H1 (cell line): ENCODE data around the gene CASR. TPM values are rescaled to one million over a fixed set of nuclear protein-coding genes. Genes with fewer than 3 reads are reported as not detected.

ENCODE experiments used
- CTCF ChIA-PET: fragments of 300-600 bp; sonication (Branson Sonifier 250); formaldehyde crosslinking; loops from one replicate; lab custom pipeline; 2021; ENCODE audit not compliant: partially characterized antibody; lab: Charles Lee
- POLR2A ChIA-PET: fragments of 300-600 bp; sonication (Branson Sonifier 250); formaldehyde crosslinking; loops from one replicate; lab custom pipeline; 2021; ENCODE audit warnings: inconsistent platforms; ENCODE audit not compliant: partially characterized antibody; lab: Charles Lee
- DNase-seq, 2 experiments: peaks; one replicate each; pipeline versions ENCODE4 v3.0.0 to v3.0.0-alpha.2; 2010 to 2022; ENCODE audit warnings: low spot score in 2 of 2, low read depth in 1 of 2, mixed read lengths in 1 of 2
- FAIRE-seq: peaks from 2 replicates; lab custom pipeline; 2011; peaks lifted over from hg19 to GRCh38; lab: Jason Lieb, UNC
- H2AFZ ChIP-seq: 2 replicates; pipeline ENCODE4 v1.8.1; 2012; ENCODE audit warnings: low read length, inconsistent platforms
- H2AK5ac ChIP-seq: 2 replicates; pipeline ENCODE4 v1.6.1; 2013; ENCODE audit warnings: low read depth, low read length
- H2BK120ac ChIP-seq: replicated peaks from 2 replicates; pipeline ENCODE3; 2013; ENCODE audit warnings: low read depth, low read length, inconsistent platforms
- H2BK12ac ChIP-seq: 2 replicates; pipeline ENCODE4 v1.6.1; 2013; ENCODE audit warnings: low read depth, low read length
- H2BK15ac ChIP-seq: 2 replicates; pipeline ENCODE4 v1.6.1; 2013; ENCODE audit warnings: low read length
- H2BK20ac ChIP-seq: 2 replicates; pipeline ENCODE4 v1.6.1; 2013; ENCODE audit warnings: low read length
- H2BK5ac ChIP-seq: 2 replicates; pipeline ENCODE4 v1.6.1; 2013; ENCODE audit warnings: low read depth, low read length
- H3K14ac ChIP-seq: 2 replicates; pipeline ENCODE4 v1.6.1; 2013; ENCODE audit warnings: inconsistent platforms; ENCODE audit not compliant: insufficient read length
- H3K18ac ChIP-seq: 2 replicates; pipeline ENCODE4 v1.6.1; 2013; ENCODE audit warnings: low read length; ENCODE audit errors: extremely low read depth
- H3K23ac ChIP-seq: 2 replicates; pipeline ENCODE4 v1.6.1; 2013; ENCODE audit warnings: inconsistent platforms; ENCODE audit not compliant: insufficient read length
- H3K23me2 ChIP-seq: 2 replicates; pipeline ENCODE4 v1.6.1; 2013; ENCODE audit warnings: low read depth, low read length
- H3K27ac ChIP-seq: 2 replicates; pipeline ENCODE4 v1.6.1; 2011; ENCODE audit warnings: low read depth, low read length, inconsistent platforms
- H3K27me3 ChIP-seq, 4 experiments: replicated peaks in 1 of 4; 1 replicate in 1 of 4; 2 replicates in 3 of 4; pipeline versions ENCODE4 v1.6.1 to v1.8.1; 2011 to 2013; ENCODE audit warnings: low read length in 3 of 4, mild to moderate bottlenecking in 3 of 4, inconsistent platforms in 2 of 4, mixed read lengths in 2 of 4, moderate library complexity in 1 of 4; ENCODE audit not compliant: control insufficient read depth in 3 of 4, insufficient read depth in 3 of 4; ENCODE audit errors: extremely low read depth in 1 of 4
- H3K36me3 ChIP-seq, 4 experiments: 2 replicates each; pipeline versions ENCODE4 v1.6.1 to v1.8.1; 2011 to 2013; ENCODE audit warnings: mild to moderate bottlenecking in 4 of 4, low read length in 3 of 4, moderate library complexity in 2 of 4, control low read depth in 1 of 4, inconsistent platforms in 1 of 4; ENCODE audit not compliant: insufficient read depth in 4 of 4, control insufficient read depth in 2 of 4
- H3K4ac ChIP-seq: replicated peaks from 2 replicates; pipeline ENCODE3; 2013; ENCODE audit warnings: low read length, low read depth, mixed read lengths, inconsistent platforms; ENCODE audit not compliant: insufficient read length
- H3K4me1 ChIP-seq, 4 experiments: replicated peaks in 1 of 4; 1 replicate in 1 of 4; 2 replicates in 3 of 4; pipeline versions ENCODE4 v1.6.1 to v1.8.1; 2011 to 2013; ENCODE audit warnings: low read length in 3 of 4, inconsistent platforms in 2 of 4, mixed read lengths in 1 of 4; ENCODE audit not compliant: insufficient read depth in 4 of 4, control insufficient read depth in 3 of 4
- H3K4me2 ChIP-seq, 2 experiments: 2 replicates each; pipeline versions ENCODE4 v1.6.1 to v1.8.1; 2011 to 2013; ENCODE audit warnings: low read depth in 2 of 2, low read length in 2 of 2, control low read depth in 1 of 2, inconsistent platforms in 1 of 2, mild to moderate bottlenecking in 1 of 2; ENCODE audit not compliant: insufficient read depth in 1 of 2
- H3K4me3 ChIP-seq, 4 experiments: fragments of 200-600, 300-600 bp in 1 of 4; sonication (generic), shearing (Covaris generic), sonication (Bioruptor Twin) in 1 of 4; 2 replicates each; pipeline versions ENCODE4 v1.5.1 to v1.8.1; 2011 to 2016; ENCODE audit warnings: low read length in 4 of 4, low read depth in 3 of 4, control low read depth in 2 of 4, inconsistent platforms in 2 of 4, mild to moderate bottlenecking in 2 of 4, mixed read lengths in 1 of 4, moderate library complexity in 1 of 4; ENCODE audit not compliant: insufficient read depth in 2 of 4; ENCODE audit errors: extremely low read depth in 1 of 4
- H3K56ac ChIP-seq: replicated peaks from 2 replicates; pipeline ENCODE3; 2013; ENCODE audit warnings: low read depth, mild to moderate bottlenecking, mixed read lengths, low read length, inconsistent platforms; ENCODE audit not compliant: insufficient read length
- H3K79me1 ChIP-seq: 2 replicates; pipeline ENCODE4 v1.6.1; 2013; ENCODE audit warnings: low read depth, low read length, control low read depth
- H3K79me2 ChIP-seq, 2 experiments: 2 replicates each; pipeline versions ENCODE4 v1.6.1 to v1.8.1; 2012 to 2013; ENCODE audit warnings: low read length in 2 of 2, mild to moderate bottlenecking in 2 of 2, inconsistent platforms in 1 of 2; ENCODE audit not compliant: insufficient read depth in 2 of 2, control insufficient read depth in 1 of 2
- H3K9ac ChIP-seq, 4 experiments: replicated peaks in 1 of 4; 1 replicate in 1 of 4; 2 replicates in 3 of 4; pipeline versions ENCODE4 v1.6.1 to v1.8.1; 2011 to 2013; ENCODE audit warnings: low read depth in 3 of 4, low read length in 3 of 4, control low read depth in 2 of 4, mild to moderate bottlenecking in 2 of 4, moderate library complexity in 2 of 4, inconsistent platforms in 1 of 4; ENCODE audit errors: extremely low read depth in 1 of 4
- H3K9me3 ChIP-seq, 2 experiments: 2 replicates each; pipeline versions ENCODE4 v1.6.1 to v1.8.1; 2012 to 2013; ENCODE audit warnings: mild to moderate bottlenecking in 2 of 2, moderate library complexity in 2 of 2, control low read depth in 1 of 2, inconsistent platforms in 1 of 2, low read depth in 1 of 2, low read length in 1 of 2, mixed read lengths in 1 of 2; ENCODE audit not compliant: insufficient read depth in 2 of 2
- H4K20me1 ChIP-seq, 2 experiments: replicated peaks in 1 of 2; 2 replicates each; pipeline versions ENCODE3 to v1.8.1; 2011 to 2013; ENCODE audit warnings: inconsistent platforms in 2 of 2, low read length in 2 of 2, mild to moderate bottlenecking in 1 of 2; ENCODE audit not compliant: insufficient read depth in 2 of 2, control insufficient read depth in 1 of 2
- H4K5ac ChIP-seq: 2 replicates; pipeline ENCODE4 v1.6.1; 2013; ENCODE audit warnings: low read length, low read depth, mixed read lengths, inconsistent platforms; ENCODE audit not compliant: insufficient read length
- H4K8ac ChIP-seq: 2 replicates; pipeline ENCODE4 v1.8.0; 2013; ENCODE audit warnings: mild to moderate bottlenecking, moderate library complexity, low read length, inconsistent platforms; ENCODE audit not compliant: insufficient read depth; ENCODE audit errors: extremely low read depth
- H4K91ac ChIP-seq: replicated peaks from 2 replicates; pipeline ENCODE3; 2013; ENCODE audit warnings: low read length, mixed read lengths, inconsistent platforms; ENCODE audit not compliant: insufficient read length
- NRF1 ChIP-seq: IDR thresholded peaks from 2 replicates; pipeline ENCODE4 v1.6.1; 2011; ENCODE audit warnings: mild to moderate bottlenecking, low read depth, low read length, improper control_type of control experiment
- POLR2AphosphoS5 ChIP-seq: IDR thresholded peaks from 2 replicates; pipeline ENCODE4 v1.6.1; 2011; ENCODE audit warnings: low read depth, low read length
- RAD21 ChIP-seq, 2 experiments: IDR thresholded peaks in 1 of 2; conservative IDR thresholded peaks in 1 of 2; 2 replicates each; pipeline ENCODE4 v1.6.1; 2011; ENCODE audit warnings: low read depth in 2 of 2, low read length in 2 of 2, improper control_type of control experiment in 1 of 2, inconsistent platforms in 1 of 2, mild to moderate bottlenecking in 1 of 2, moderate library complexity in 1 of 2
- RFX5 ChIP-seq: IDR thresholded peaks from 2 replicates; pipeline ENCODE4 v1.6.1; 2011; ENCODE audit warnings: low read depth, low read length, improper control_type of control experiment, borderline replicate concordance
- WGBS, 2 experiments: shearing (Covaris generic) in 1 of 2; methylation state at CpG; one replicate each; pipeline versions ENCODE4 v1.1.6 to v1.1.7; 2013 to 2015; ENCODE audit warnings: low lambda C conversion rate in 2 of 2, mixed read lengths in 2 of 2, inconsistent platforms in 1 of 2, low coverage in 1 of 2, missing lambda C conversion rate in 1 of 2; ENCODE audit not compliant: insufficient replicate concordance in 2 of 2, insufficient coverage in 1 of 2, insufficient read length in 1 of 2; ENCODE audit errors: extremely low coverage in 1 of 2, missing lambda C conversion rate in 1 of 2; 5-methylcytosine and 5-hydroxymethylcytosine counted together
- polyA plus RNA-seq, 7 experiments: library from polyadenylated mRNA; depleted of rRNA in 3 of 7; stranded (reverse) in 5 of 7; unstranded in 2 of 7; fragments of >200 nt in 5 of 7; fragments of 200-250 nt in 2 of 7; gene quantifications; 1 replicate in 5 of 7; 2 replicates in 1 of 7; 4 replicates in 1 of 7; pipeline versions ENCODE4 v1.2.1 to v1.2.3, GENCODE V29; 2011 to 2013; ENCODE audit warnings: missing spikeins in 2 of 7, mixed read lengths in 2 of 7
- total RNA-seq: library from RNA; stranded (reverse); fragmentation: NEBNext Ultra II Directional; extraction: Animal tissue kit (Norgen Biotek cat#: 25700); gene quantifications from 2 replicates; pipeline ENCODE4 v1.2.1, GENCODE V29; 2021
- TF ChIP-seq, protein P1 (sequence below), 3 experiments: IDR thresholded peaks; 1 replicate in 2 of 3; 2 replicates in 1 of 3; pipeline versions ENCODE4 v1.5.1 to v1.6.1; 2011; ENCODE audit warnings: low read length in 3 of 3, mild to moderate bottlenecking in 3 of 3, inconsistent platforms in 2 of 3, low read depth in 1 of 3, moderate library complexity in 1 of 3; ENCODE audit not compliant: insufficient read depth in 1 of 3; ENCODE audit errors: control extremely low read depth in 1 of 3
- TF ChIP-seq, protein P2 (sequence below): IDR thresholded peaks from 2 replicates; pipeline ENCODE4 v1.6.1; 2012; ENCODE audit warnings: inconsistent platforms

The CASR gene
- total and polyA plus RNA-seq, 2 of the 8 experiments (the other 6 are each of a cell fraction or from before 2014, with no cell fraction given): 0.36 to 0.58 TPM

DNA sequence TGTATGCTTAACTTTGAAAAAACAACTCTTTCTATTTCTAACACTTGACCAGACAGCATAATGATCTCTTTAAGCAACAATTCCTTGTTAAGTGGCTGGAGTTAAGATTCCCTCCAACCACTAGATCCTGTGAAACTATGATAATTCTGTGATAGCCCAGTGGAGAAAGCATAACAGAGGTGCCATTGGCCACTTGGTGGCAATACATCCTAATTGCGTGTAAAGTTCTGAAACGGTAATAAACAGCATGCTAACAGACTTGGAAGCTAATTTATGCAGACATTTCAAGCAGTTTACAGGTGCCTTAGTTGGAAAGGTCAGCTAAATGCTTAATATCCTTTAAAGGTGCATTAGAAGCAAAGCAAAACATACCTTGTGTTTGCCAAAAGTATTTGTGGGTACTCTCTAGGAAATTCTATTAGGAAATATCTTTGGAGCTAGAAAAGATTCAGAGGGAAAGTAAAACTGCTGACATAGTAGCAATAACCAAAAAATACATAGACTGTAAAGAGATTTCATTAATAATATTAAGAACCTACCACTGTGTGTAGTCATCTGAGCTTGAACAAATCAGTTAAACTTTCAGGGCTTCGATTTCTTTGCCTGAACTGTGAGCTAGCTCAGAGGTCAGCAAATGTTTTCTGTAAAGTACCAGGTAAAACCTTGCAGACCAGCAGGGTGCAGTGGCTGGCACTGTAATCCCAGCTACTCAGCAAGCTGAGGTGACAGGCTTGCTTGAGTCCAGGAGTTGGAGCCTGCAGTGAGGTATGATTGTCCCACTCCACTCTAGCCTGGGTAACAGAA, 122.6 kb downstream of the CASR start:
- H3K9ac ChIP-seq: no peak overlapping the region
- H3K56ac ChIP-seq: no peak overlapping the region
- CTCF ChIA-PET: interaction anchor here (0.6 to 2.3 kb wide), 14 partner anchors 9 to 759 kb away, joined by 3 to 11 read pairs (median 4); no protein-coding TSS in a partner anchor
- WGBS, 2 experiments: 70% methylated on average over 3 of the region's 3 CpGs; no CpG with 5 or more reads in 1 of the 2 experiments
- H3K4me1 ChIP-seq: no peaks in the 10 kb centered on the region
- H2BK5ac ChIP-seq: no peak overlapping the region
- no peak overlapping the region for H3K18ac ChIP-seq
- H3K79me2 ChIP-seq: no peaks in the 10 kb centered on the region
- H3K27ac ChIP-seq: no peak overlapping the region
- no peak for DNase-seq
- H4K5ac ChIP-seq: no peak overlapping the region
- H3K4me2 ChIP-seq: no peak overlapping the region
- TF ChIP-seq, protein P1, sequence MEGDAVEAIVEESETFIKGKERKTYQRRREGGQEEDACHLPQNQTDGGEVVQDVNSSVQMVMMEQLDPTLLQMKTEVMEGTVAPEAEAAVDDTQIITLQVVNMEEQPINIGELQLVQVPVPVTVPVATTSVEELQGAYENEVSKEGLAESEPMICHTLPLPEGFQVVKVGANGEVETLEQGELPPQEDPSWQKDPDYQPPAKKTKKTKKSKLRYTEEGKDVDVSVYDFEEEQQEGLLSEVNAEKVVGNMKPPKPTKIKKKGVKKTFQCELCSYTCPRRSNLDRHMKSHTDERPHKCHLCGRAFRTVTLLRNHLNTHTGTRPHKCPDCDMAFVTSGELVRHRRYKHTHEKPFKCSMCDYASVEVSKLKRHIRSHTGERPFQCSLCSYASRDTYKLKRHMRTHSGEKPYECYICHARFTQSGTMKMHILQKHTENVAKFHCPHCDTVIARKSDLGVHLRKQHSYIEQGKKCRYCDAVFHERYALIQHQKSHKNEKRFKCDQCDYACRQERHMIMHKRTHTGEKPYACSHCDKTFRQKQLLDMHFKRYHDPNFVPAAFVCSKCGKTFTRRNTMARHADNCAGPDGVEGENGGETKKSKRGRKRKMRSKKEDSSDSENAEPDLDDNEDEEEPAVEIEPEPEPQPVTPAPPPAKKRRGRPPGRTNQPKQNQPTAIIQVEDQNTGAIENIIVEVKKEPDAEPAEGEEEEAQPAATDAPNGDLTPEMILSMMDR (IDR thresholded peaks at IDR 0.05; ENCODE audit: control extremely low read depth in 1 of 3, insufficient read depth in 1 of 3, low read depth in 1 of 3, low read length in 3 of 3): peak; percentile 19 to 41 (median 37)
- TF ChIP-seq RFX5 (no peak), RAD21 (IDR thresholded peaks at IDR 0.05 in 1 of 2, conservative IDR thresholded peaks at IDR 0.05 in 1 of 2; ENCODE audit: low read depth in 2 of 2, low read length in 2 of 2) (peak; percentile 38 to 52; a peak in 3 of 4 replicates), NRF1 (no peak), POLR2AphosphoS5 (no peak)
- TF ChIP-seq, protein P2, sequence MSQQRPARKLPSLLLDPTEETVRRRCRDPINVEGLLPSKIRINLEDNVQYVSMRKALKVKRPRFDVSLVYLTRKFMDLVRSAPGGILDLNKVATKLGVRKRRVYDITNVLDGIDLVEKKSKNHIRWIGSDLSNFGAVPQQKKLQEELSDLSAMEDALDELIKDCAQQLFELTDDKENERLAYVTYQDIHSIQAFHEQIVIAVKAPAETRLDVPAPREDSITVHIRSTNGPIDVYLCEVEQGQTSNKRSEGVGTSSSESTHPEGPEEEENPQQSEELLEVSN: no peak
- TF ChIP-seq, all 59 proteins: peak for 2
- no peak overlapping the region for H4K8ac ChIP-seq
- H3K79me1 ChIP-seq: no peaks in the 10 kb centered on the region
- no peak overlapping the region for H3K14ac ChIP-seq
- no peak overlapping the region for H4K91ac ChIP-seq
- H3K23me2 ChIP-seq: no peaks in the 10 kb centered on the region
- FAIRE-seq: peak; percentile 50
- H2AK5ac ChIP-seq: no peak overlapping the region
- H2BK12ac ChIP-seq: no peak overlapping the region
- no peak overlapping the region for H2AFZ ChIP-seq
- H3K9me3 ChIP-seq: no peaks in the 10 kb centered on the region
- H2BK20ac ChIP-seq: no peak overlapping the region
- H3K23ac ChIP-seq: no peak overlapping the region
- no peaks in the 10 kb centered on the region for H3K27me3 ChIP-seq
- H3K36me3 ChIP-seq: no peaks in the 10 kb centered on the region
- no peak overlapping the region for H2BK15ac ChIP-seq
- no peak overlapping the region for H3K4ac ChIP-seq
- H2BK120ac ChIP-seq: no peak overlapping the region
- POLR2A ChIA-PET: no interaction called here
- H4K20me1 ChIP-seq: no peaks in the 10 kb centered on the region
- H3K4me3 ChIP-seq: no peak overlapping the region
